ENCODE results near the gene SLC39A12. TPM values are rescaled to one million over a fixed set of nuclear protein-coding genes. Genes with fewer than 3 reads are reported as not detected.

SLC39A12 gene
- total and polyA plus RNA-seq, 2 of the 4 experiments (the other 2 are of a cell fraction) = not detected

DNA sequence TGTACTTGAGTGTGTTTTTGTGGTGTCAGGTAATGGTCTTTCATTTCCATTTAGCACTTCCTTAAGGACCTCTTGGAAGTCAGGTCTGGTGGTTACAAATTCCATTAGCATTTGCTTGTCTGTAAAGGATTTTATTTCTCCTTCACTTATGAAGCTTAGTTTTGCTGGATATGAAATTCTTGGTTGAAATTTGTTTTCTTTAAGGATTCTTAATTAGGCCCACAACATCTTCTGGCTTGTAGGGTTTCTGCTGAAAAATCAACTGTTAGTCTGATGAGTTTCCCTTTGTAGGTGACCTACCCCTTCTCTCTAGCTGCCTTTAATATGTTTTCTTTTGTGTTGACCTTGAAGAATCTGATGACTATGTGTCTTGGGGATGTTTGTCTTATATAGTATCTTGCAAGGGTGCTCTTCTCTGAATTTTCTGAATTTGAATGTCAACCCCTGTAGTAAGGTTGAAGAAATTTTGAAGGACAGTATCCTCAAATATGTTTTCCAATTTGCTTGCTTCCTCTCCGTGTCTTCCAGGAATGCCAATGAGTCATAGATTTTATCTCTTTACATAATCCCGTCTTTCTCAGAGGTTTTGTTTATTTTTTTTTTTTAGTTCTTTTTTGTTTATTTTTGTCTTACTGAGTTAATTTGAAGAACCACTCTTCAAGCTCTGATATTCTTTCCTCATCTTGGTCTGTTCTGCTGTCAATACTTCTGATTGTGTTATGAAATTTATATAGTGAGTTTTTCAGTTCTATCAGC lies 70.2 kb downstream of the SLC39A12 start:
- CTCF ChIA-PET = no interaction called here
- Histone ChIP-seq H3K9ac (ENCODE audit: low read depth, low read length) (no peak overlapping the region), H2BK15ac (ENCODE audit: low read depth, low read length) (no peak overlapping the region), H3K56ac (ENCODE audit: extremely low read depth, insufficient read depth, low read length) (no peak overlapping the region), H3K4me3 (ENCODE audit: insufficient read depth, low read depth, low read length) (no peak overlapping the region), H3K36me3 (ENCODE audit: control insufficient read depth, insufficient read depth, low read length) (no peaks in the 10 kb centered on the region), H3K79me1 (ENCODE audit: low read depth in 1 of 2, low read length in 2 of 2) (no peaks in the 10 kb centered on the region), H3K4ac (ENCODE audit: low read depth, low read length) (no peak overlapping the region), H3K27ac (ENCODE audit: insufficient read depth, low read length) (no peak overlapping the region), H3K4me2 (ENCODE audit: low read depth, low read length) (no peak overlapping the region), H4K8ac (ENCODE audit: low read depth in 2 of 2, low read length in 2 of 2) (no peak overlapping the region), H2BK5ac (ENCODE audit: low read depth, low read length, poor library complexity, severe bottlenecking) (no peak overlapping the region), H2BK20ac (ENCODE audit: low read depth, low read length) (no peak overlapping the region), H2BK120ac (ENCODE audit: low read depth, low read length) (no peak overlapping the region), H3K14ac (replicated peaks; ENCODE audit: low read depth, low read length) (no peak overlapping the region), H3K4me1 (ENCODE audit: control insufficient read depth, insufficient read depth, low read length) (no peaks in the 10 kb centered on the region), H2AFZ (replicated peaks; ENCODE audit: low read length, poor library complexity) (no peak overlapping the region), H2AK9ac (replicated peaks; ENCODE audit: low read depth, low read length, poor library complexity) (no peak overlapping the region), H2AK5ac (ENCODE audit: low read depth, low read length) (no peak overlapping the region), H3K9me3 (ENCODE audit: control insufficient read depth, insufficient read depth, low read length) (peaks cover 4% of the 10 kb centered on the region), H4K20me1 (ENCODE audit: insufficient read depth, low read length) (no peaks in the 10 kb centered on the region), H4K5ac (ENCODE audit: low read depth, low read length) (no peak overlapping the region), H4K91ac (ENCODE audit: insufficient read depth, low read depth, low read length) (no peak overlapping the region), H3K23ac (ENCODE audit: low read depth, low read length) (no peak overlapping the region), H3K27me3 (ENCODE audit: control insufficient read depth, insufficient read depth, low read length) (no peaks in the 10 kb centered on the region; the same call in none of the 2 replicates), H3K9me1 (ENCODE audit: insufficient read depth, low read length) (no peaks in the 10 kb centered on the region), H3K18ac (ENCODE audit: low read depth, low read length) (no peak overlapping the region)
- no TSS peak for BruUV-seq (replicated peaks)
- ATAC-seq (ENCODE audit: low read depth) = no peak
- dilution Hi-C loops (cut with HindIII; ENCODE audit: low sequenced_read_pairs, unreplicated experiment) (no loop called here), in situ Hi-C loops (cut with MboI; ENCODE audit: low sequenced_read_pairs) (no loop called here), intact Hi-C loops (cut with micrococcal nuclease) (no loop called here)
- TF ChIP-seq NFE2L2 (IDR thresholded peaks at IDR 0.05; ENCODE audit: low read depth, low read length) (no peak), CHD1 (IDR thresholded peaks at IDR 0.05; ENCODE audit: low read depth, low read length) (no peak), MAFK (IDR thresholded peaks at IDR 0.05; ENCODE audit: low read depth, low read length) (no peak), CEBPB (IDR thresholded peaks at IDR 0.05; ENCODE audit: low read depth, low read length) (no peak), BHLHE40 (IDR thresholded peaks at IDR 0.05; ENCODE audit: low read depth, low read length) (no peak), MXI1 (IDR thresholded peaks at IDR 0.05; ENCODE audit: borderline replicate concordance, low read depth, low read length) (no peak), RCOR1 (IDR thresholded peaks at IDR 0.05; ENCODE audit: insufficient replicate concordance, low read length) (no peak), POLR2A (IDR thresholded peaks at IDR 0.05; ENCODE audit: low read depth, low read length) (no peak), RAD21 (IDR thresholded peaks at IDR 0.05; ENCODE audit: low read length) (no peak)
- TF ChIP-seq, protein P1, sequence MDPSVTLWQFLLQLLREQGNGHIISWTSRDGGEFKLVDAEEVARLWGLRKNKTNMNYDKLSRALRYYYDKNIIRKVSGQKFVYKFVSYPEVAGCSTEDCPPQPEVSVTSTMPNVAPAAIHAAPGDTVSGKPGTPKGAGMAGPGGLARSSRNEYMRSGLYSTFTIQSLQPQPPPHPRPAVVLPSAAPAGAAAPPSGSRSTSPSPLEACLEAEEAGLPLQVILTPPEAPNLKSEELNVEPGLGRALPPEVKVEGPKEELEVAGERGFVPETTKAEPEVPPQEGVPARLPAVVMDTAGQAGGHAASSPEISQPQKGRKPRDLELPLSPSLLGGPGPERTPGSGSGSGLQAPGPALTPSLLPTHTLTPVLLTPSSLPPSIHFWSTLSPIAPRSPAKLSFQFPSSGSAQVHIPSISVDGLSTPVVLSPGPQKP (IDR thresholded peaks at IDR 0.05; ENCODE audit: borderline replicate concordance, low read depth, low read length) = no peak
- no peak for DNase-seq
- POLR2A ChIA-PET (ENCODE audit: unreplicated experiment) = no interaction called here
- WGBS, 2 experiments (ENCODE audit: extremely low coverage in 2 of 2, insufficient read length in 1 of 2) = no CpG with 5 or more reads among the region's 2 CpGs
